ENCODE measurements around the gene GBGT1. TPM values are rescaled to one million over a fixed set of nuclear protein-coding genes. Genes with fewer than 3 reads are reported as not detected.
"Not testable (repeated sequence)": the region's sequence is repeated elsewhere in the genome, so short reads cannot be mapped to it uniquely, and the experiment has no call there.

The GBGT1 gene
- polyA plus RNA-seq, 12 donors = 2.9 to 6.2 (median 3.5) TPM; not detected in 2

DNA sequence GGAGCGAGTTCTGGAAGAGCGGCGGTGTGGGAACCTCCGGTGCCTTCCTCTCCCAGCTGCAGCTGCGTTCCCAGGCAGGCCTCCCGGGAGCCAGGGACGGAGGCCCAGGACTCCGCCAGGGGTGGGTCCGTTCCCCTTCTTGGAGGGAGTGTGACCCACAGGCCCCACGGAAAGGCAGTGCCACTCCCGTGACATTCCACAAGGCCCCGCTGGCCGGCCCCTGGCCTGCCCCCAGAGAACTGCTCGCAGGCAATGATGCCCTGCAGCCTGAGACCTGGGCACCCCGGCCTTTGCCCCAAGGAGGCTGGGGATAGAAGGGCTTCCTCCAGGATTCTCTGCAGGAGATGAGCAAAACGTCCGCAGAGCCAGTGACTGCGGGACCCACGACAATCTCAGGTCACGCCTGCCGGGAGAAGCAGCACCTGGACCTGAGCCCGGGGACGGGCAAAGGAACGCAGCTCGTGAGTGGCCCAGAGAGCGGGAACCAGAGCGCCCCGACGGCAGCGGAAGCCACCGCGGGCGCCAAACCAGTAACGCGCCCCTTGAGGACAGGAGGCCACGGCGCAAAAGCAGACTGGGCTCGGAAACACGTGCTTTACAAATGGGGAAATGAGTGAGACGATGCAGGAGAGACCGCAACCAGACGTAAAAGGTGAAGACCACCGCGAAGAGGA, 36.1 kb upstream of the GBGT1 start:
- peak; percentile 28 for DNase-seq

DNA sequence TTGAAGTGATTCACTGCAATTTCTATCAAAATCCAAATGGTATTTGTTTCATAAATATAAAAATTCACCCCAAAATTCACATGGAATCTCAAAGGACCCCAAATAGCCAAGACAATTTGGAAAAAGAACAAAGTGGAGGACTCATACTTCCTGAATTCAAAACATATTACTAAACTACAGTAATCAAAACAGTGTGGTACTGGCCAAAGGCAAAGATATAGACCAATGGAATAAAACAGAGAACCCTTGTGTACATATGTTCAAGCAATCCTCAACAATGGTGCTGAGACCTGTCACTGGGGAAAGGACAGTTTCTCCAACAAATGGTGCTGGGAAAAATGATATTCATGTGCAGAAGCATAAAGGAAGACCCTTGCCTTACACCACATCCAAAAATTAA, 31.3 kb upstream of the GBGT1 start:
- DNase-seq = no peak

GRCh38 chr9:133194597-133194996, 30.9 kb upstream of the GBGT1 start:
- no peak for DNase-seq

DNA sequence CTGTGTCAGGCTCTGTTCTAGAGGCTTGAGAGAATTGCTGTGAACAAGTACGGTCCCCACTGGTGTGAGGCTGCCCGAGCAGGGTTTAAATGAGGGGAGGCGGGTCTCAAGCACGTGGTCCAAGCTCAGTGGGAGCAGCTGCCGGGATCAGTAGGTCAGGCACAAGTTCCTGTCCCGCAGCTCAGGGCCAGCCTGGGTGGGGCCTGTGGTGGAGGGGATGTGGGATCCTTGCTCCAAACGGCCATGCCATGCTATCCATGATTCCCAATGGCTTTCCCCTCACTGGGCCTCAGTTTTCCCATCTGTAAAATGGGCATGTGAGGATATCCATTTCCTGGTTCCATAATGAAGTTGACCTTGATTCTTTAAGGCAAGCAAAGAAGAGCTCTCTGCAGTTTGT, 28.3 kb upstream of the GBGT1 start:
- DNase-seq = no peak

GRCh38 chr9:133189826-133190225, 26.1 kb upstream of the GBGT1 start:
- DNase-seq = no peak

DNA sequence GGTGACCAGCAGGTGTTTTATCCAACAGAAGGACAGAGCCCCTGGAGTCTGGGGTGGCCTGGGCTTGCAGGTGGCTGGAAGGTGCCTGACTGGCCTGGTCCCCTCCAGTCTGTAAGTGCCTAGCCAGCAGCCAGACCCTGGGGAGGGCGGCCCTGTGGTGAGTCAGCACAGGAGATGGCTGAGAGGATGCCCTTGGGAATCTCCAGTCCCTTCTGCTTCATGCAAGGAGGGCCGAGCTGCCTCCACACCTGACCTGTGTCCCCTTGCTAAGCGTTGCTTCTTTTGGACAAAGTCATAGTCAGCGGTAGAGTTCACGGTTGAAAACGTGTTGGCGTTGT, 25.1 kb upstream of the GBGT1 start:
- no peak for DNase-seq

DNA sequence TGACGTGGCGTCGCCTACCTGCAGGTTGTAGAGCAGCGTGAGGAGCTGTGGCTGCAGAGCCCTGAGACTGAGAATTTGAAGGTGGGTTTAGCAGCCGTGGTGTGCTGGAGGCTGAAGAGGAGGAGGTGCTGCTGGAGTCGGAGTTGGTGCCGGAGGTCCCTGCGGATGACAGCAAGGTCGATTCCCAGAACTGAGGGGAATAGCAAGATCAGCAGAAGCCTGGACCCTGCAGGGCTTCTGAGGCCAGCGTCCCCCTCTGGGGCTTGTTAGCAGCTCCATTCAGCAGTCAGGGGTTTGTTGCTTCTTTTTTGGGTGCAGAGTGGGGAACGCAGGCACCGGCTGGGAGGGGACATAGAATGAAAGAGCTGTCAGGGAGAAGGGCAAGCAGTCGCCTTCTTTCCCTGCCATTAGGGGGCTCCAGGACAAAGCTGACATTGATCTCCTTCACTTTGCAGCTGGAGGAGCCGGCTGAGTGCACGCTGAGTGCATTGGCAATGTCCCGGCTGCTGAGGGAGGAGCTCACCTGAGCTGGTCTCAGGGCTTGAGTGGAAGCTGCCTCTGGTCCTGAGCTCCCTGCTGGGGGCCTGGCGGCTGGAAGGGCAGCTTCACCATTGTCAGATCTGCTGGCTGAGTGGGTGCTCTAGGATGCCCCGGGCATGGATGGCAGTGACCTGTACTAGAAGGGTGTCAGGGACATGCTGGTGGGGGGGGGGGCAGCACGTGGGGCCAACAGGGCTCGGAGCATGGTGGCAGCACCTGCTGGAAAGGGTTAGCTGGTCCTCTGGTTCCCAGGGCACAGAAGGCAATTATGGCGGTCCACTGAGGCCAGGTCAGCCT, 24.5 kb upstream of the GBGT1 start:
- no peak for DNase-seq

DNA sequence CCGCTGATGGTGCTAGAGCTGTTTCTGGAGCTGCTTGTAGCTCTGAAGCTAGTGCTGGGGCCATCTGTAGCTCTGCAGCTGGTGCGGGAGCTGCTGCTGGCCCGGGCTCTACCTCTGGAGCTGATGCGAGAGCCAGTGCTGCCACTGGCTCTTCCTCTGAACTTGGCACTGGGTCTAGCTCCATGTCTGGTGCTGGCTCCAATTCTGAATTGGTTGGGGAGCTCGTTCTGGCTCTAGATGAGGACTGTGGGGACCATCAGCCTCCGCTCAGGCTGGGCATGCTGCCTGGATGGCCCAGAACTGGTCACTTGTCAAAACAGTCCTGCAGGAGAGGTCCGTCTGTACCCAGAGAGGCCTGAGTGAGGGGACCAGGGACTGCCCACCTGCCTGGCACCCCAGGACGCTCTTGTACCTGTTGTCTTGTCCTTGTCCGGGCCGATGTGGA, 23.9 kb upstream of the GBGT1 start:
- no peak for DNase-seq

- DNase-seq = no peak
Observed at GRCh38 chr9:133186736-133187135, 23.0 kb upstream of the GBGT1 start.

GRCh38 chr9:133184971-133185370, 21.3 kb upstream of the GBGT1 start:
- peak; percentile 62 for DNase-seq

DNA sequence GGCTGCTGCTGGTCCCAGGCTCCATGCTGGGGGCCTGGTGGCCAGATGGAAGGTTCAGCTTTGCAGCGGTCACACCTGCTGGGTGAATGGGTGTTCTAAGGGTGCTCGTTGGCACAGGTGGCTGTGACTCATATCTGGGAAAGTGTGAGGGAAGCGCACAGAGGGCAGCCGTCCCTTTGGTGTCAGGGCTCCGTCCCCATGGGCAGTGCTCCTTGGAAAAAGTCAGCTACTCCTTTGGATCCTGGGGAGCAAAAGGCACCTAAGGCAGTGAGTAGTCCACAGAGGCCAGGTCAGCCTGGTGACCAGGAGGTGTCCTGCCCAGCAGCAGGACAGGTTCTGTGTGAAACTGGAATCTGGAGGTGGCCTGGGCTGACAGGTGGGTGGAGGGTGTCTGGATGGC, 18.4 kb upstream of the GBGT1 start:
- no peak for DNase-seq

DNA sequence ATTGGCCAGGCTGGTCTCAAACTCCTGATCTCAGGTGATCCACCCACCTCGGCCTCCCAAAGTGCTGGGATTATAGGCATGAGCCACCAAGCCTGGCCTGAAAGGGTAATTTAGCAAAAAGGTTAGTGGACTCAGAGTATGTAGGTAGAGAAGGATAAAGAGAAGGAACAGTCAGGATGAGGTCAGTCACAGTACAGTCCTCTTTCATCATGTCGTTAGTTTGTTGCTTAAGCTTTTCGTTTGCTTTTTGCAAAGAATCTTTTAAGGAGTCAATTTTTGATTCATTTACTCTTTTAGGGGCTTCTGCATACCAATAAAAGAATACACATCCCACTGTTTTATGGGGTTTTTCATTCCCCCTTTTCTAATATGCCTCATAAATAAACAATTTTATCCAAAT, 17.8 kb upstream of the GBGT1 start:
- DNase-seq = no peak

DNA sequence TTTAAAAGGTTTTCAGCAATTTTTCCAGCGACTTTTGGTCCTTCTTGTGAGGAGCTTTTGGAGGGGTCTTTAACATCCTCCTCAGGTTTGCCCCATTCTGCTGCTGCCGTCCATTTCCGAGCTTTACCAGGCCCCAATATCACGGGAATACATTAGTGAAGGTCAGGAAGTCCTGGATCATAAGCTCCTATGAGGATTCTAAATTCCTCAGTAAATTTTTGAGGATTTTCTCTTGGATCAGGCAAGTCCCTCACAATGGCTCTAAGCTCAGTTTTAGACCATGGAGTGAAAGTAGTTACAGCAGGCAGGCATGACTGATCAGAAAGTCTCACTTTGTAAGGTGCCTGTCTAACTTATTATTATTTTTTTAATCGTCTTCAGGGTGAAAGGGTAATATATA, 17.2 kb upstream of the GBGT1 start:
- no peak for DNase-seq

DNA sequence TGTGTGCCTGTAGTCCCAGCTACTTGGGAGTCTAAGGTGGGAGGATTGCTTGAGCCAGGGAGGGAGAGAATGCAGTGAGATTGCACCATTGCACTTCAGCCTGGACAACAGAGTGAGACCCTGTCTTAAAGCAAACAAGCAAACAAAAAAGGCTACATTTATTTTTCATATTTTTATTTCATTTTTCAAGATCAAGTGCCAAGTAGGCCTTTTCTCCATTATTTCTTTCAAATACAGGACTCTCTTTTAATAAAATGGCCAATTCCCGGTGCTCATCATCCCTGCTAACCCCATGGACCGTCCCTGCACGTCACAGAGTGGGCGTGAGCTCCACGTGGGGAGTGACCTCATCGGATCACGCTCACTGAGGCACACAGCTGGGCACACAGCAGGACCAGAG, 9.3 kb upstream of the GBGT1 start:
- no peak for DNase-seq

DNA sequence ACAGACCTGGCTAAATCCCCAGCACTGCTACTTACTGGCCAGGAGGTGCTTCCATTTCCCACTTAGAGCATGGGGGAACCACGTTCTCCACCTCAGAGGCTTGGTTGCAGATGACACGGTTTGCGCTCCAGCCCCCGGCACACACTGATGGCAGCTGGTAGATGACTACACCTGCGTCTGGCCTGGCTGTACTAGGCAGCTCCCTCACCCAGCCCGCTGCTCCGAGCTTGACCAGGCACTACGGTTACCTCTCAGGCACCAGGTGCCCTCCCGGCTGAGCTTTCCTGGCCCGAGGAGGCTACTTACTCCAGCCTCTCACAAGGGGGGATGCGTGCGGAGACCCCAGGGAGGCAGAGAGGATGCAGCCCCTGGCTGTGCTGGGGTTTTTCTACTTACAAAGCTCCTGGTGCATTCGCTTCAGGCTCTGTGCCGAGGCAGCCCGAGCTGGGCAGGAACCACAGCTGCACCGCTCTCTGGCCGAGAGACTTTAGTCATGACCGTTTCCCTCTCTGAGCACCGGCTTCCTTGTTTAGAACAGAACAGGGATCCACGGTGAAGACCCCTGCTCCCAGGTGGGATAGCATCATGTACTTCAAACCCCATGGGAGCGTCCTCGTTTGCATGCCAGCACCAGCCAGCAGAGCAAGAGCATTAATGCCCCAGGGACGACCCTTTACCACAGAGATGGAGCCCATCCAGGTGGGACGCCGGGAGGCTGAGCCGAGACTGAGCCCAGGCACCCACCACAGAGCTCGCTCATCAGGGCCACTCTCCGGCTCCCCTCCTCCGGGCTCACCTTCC, 7.6 kb upstream of the GBGT1 start:
- no peak for DNase-seq

- DNase-seq = no peak
Observed at GRCh38 chr9:133170716-133171115, 7.0 kb upstream of the GBGT1 start.

DNA sequence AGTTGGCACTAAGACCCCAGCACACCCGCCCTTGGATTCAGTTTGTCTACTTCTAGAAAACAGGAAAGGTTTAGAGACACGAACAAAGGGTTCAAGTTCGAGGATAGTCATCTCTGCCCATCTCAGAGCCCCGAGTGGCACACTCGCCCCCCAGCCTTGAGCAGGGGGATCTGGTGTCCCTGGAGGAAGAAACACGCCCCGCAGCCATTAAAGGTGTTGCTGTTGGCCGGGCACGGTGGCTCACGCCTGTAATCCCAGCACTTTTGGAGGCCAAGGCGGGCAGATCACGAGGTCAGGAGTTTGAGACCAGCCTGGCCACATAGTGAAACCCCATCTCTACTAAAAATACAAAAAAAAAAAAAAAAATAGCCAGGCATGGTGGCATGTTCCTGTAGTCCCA, 6.0 kb upstream of the GBGT1 start:
- DNase-seq = not testable (repeated sequence)

- DNase-seq = no peak
Observed at GRCh38 chr9:133169102-133169501, 5.4 kb upstream of the GBGT1 start.

- no peak for DNase-seq
Observed at GRCh38 chr9:133168432-133168831, 4.7 kb upstream of the GBGT1 start.

DNA sequence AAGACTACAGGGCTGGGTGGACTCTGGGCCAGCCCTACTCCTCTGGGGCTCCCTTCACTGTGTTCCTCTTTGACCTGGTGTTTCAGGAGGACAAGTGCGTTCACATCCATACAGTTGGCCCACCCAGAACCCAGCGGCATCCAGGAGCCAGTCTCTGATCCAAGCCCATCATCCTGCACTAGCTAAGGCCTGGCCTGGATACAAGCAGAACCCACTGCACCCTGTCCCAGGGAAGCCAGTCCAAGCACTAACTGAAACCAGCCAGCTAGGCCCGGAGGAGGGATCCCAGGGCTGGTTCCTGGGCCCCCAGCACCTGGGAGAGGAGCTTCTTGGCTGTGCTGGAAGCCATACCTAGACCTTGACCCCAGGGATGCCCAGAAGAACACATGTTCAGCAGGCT, 4.1 kb upstream of the GBGT1 start:
- DNase-seq = no peak

DNA sequence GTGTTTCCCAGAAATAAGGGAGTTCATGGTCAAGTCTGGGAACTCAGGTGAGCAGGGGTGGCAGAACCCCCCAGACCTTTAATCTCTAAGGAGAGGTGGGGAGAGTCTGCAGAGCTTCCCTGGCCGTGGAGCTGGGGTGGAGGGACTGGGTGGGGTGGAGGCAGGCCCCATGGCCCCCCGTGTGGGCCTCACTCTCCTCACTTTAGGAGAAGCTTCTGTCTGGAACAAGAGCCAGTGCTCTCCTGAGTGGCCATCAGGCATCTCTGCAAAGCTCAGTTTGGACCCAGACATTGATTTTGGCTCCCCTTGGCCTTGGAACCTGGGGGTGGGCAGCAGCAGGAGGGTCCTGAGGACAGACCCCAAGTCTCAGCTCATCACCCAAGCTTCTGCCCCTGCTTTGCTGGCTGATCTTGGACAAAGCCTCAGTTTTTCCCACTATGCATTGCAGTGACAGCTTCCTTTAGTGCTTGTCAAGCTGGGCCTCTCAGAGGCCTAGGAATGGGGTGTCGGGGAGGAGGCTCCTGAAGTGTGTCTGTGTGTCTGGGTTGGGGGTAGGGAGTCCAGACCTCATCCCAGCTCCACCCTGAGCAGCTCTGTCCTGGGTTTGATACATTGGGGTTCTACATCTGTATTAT, 3.5 kb upstream of the GBGT1 start:
- DNase-seq = no peak

DNA sequence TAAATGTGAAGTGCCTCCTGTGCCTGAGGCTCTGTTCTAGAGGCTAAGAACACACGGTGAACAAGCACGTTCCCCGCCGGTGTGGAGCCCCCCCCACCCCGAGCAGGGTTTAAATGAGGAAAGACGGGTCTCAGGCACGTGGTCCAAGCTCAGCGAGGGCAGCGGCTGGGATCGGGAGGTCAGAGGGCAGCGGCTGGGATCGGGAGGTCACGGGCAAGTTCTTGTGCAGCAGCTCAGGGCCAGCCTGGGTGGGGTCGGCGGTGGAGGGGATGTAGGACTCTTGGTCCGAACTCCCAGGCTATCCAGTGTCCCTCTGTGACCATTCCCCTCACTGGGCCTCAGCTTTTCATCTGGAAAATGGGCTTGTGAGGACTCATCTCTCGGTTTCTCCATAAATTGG, 2.7 kb upstream of the GBGT1 start:
- DNase-seq = no peak

DNA sequence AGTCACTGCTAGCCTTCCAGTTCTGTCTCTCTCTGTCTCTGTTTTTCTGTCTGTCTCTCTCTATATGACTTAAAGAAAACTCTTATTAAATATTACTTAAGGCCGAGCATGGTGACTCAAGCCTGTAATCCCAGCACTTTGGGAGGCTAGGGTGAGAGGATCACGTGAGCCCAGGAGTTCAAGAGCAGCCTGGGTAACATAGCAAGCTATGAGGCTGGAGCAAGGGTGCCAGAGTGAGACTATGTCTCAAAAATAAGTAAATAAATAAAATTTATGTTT, 1.7 kb upstream of the GBGT1 start:
- DNase-seq = no peak

Measured in muscle of arm (tissue), 12 donors.